Measurements from ENCODE around the gene PGAP6.

DNA sequence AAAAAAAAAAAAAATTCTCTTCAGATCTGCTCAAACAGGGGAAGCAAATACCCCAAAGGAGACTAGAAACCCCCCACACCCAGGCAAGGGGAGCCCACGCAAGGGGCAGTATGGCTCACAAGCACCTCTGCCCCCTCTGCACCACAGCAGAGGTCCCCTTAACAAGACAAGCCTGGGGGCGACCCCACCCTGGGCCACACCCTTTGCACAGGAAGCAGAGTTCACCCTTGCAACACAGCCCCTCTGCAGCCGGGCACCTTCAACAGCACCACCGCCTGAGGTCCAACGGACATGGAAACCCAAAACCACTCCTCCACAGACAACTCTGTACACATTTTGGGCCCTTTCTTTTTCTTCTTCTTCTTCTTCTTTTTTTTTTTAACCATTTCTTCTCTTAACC, 42.1 kb downstream of the PGAP6 start:
- TF ChIP-seq EZH2 (IDR thresholded peaks at IDR 0.05) (no peak), POLR2AphosphoS5 (IDR thresholded peaks at IDR 0.05; ENCODE audit: borderline replicate concordance, low read depth, low read length) (no peak), FOXP2 (optimal IDR thresholded peaks at IDR 0.05; ENCODE audit: control extremely low read depth, extremely low read length, insufficient read depth) (no peak)
